ENCODE data around the gene CNR2.

DNA sequence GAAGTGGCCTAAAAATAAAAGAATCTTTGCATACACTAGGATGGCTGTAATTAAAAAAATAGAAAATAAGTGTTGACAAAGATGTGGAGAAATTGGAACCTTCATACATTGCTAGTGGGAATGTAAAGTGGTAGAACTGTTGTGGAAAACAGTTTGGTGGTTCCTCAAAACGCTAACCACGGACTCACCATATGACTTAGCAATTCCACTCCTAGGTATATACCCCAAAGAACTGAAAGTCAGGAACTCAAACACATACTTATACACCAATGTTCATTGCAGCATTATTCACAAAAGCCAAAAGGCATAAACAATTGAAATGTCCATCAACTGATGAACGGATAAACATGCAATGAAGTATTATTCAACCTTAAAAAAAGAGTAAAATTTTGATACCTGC lies 77.1 kb downstream of the CNR2 start:
- TF ChIP-seq RARB (CRISPR knock-in tag; IDR thresholded peaks at IDR 0.05) (no peak), ZNF8 (CRISPR knock-in tag; IDR thresholded peaks at IDR 0.05) (no peak), BACH2 (CRISPR knock-in tag; IDR thresholded peaks at IDR 0.05; ENCODE audit: borderline replicate concordance) (no peak), TOX (CRISPR knock-in tag; IDR thresholded peaks at IDR 0.05; ENCODE audit: borderline replicate concordance) (no peak), PPARA (CRISPR knock-in tag; IDR thresholded peaks at IDR 0.05; ENCODE audit: borderline replicate concordance) (no peak), ZNF565 (CRISPR knock-in tag; conservative IDR thresholded peaks at IDR 0.05; ENCODE audit: low read depth) (no peak)

Data from SK-N-SH treated with all-trans-retinoic acid at 6 μM for 48 hours (cell line).